ENCODE results near the gene IFITM10. TPM values are rescaled to one million over a fixed set of nuclear protein-coding genes. Genes with fewer than 3 reads are reported as not detected.

The IFITM10 gene
- under 1 TPM in 1 of 2 experiments, not detected in 1; 0.21 TPM for total RNA-seq

GRCh38 chr11:1750481-1750839 is at the start of gene IFITM10:
Gene IFITM10 (minus strand): TSS chr11:1750595. CDS start chr11:1750442, 153 bp downstream.
- ChIA-PET CTCF (no interaction called here), POLR2A (no interaction called here)
- peaks cover 28% of the 10 kb centered on the region for H3K4me1 Mint-ChIP-seq
- H3K27me3 Mint-ChIP-seq: peaks cover 14% of the 10 kb centered on the region
- H3K36me3 Mint-ChIP-seq (ENCODE audit: low read depth): peaks cover 2% of the 10 kb centered on the region
- H3K4me3 Mint-ChIP-seq: peak within 1 kb of the TSS; percentile 23
- intact Hi-C loops (cut with DNase I, micrococcal nuclease): no loop called here
- H3K9me3 Mint-ChIP-seq (ENCODE audit: low read depth): peaks cover 4% of the 10 kb centered on the region
- ATAC-seq (no peak), DNase-seq (no peak)
- H3K27ac Mint-ChIP-seq: no peak within 1 kb of the TSS

- H3K4me1 Mint-ChIP-seq: peaks cover 1% of the 10 kb centered on the region
- no peak overlapping the region for H3K27ac Mint-ChIP-seq
- no peak overlapping the region for H3K4me3 Mint-ChIP-seq
- intact Hi-C loops (cut with DNase I, micrococcal nuclease): no loop called here
- H3K9me3 Mint-ChIP-seq (ENCODE audit: low read depth): no peaks in the 10 kb centered on the region
- DNase-seq (no peak), ATAC-seq (no peak)
- ChIA-PET CTCF (interaction anchor here (0.6 to 1.2 kb wide), 2 partner anchors 26 to 103 kb away, joined by 3 to 5 read pairs; no protein-coding TSS in a partner anchor), POLR2A (no interaction called here)
- no peaks in the 10 kb centered on the region for H3K36me3 Mint-ChIP-seq (ENCODE audit: low read depth)
- H3K27me3 Mint-ChIP-seq: peaks cover 10% of the 10 kb centered on the region
These were observed 47.2 kb upstream of the IFITM10 start for GRCh38 chr11:1797391-1798125.

- intact Hi-C loops (cut with DNase I, micrococcal nuclease): no loop called here
- DNase-seq (no peak), ATAC-seq (no peak)
- CTCF ChIA-PET: interaction anchor here (0.5 to 1.0 kb wide), 3 partner anchors 23 to 146 kb away, joined by 3 read pairs; no protein-coding TSS in a partner anchor
- Mint-ChIP-seq H3K36me3 (ENCODE audit: low read depth) (no peaks in the 10 kb centered on the region), H3K4me1 (peaks cover 4% of the 10 kb centered on the region), H3K9me3 (ENCODE audit: low read depth) (no peaks in the 10 kb centered on the region), H3K27ac (no peak overlapping the region), H3K4me3 (no peak overlapping the region), H3K27me3 (peaks cover 9% of the 10 kb centered on the region)
- POLR2A ChIA-PET: no interaction called here
These were observed 46.1 kb upstream of the IFITM10 start for GRCh38 chr11:1796413-1797011.

DNA sequence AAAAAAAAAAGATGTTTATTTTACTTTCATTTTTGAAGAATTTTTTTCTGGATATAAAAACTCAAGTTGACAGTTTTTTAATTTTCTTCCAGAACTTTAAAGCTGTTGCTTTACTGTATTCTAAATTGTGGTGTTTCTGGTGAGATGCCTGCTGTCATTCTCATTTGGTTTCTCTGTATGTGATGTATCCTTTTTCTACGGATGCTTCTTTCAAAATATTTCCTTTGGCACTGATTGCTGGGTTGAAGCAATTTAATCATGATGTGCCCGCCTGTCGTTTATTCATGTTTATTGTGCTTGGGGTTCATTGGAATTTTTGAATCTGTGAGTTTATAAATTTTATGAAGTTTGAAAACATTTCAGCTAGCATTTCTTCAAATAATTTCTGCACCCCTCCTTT is 42.7 kb upstream of the IFITM10 start:
- Mint-ChIP-seq H3K27me3 (peaks cover 9% of the 10 kb centered on the region), H3K36me3 (ENCODE audit: low read depth) (no peaks in the 10 kb centered on the region), H3K4me3 (no peak overlapping the region), H3K9me3 (ENCODE audit: low read depth) (no peaks in the 10 kb centered on the region), H3K4me1 (peaks cover 4% of the 10 kb centered on the region), H3K27ac (no peak overlapping the region)
- DNase-seq (no peak), ATAC-seq (no peak)
- POLR2A ChIA-PET: no interaction called here
- intact Hi-C loops (cut with DNase I, micrococcal nuclease): no loop called here
- CTCF ChIA-PET: interaction anchor here (0.6 to 1.0 kb wide), 3 partner anchors 31 to 40 kb away, joined by 3 to 4 read pairs (median 3); no protein-coding TSS in a partner anchor

- ATAC-seq (no peak), DNase-seq (no peak)
- no peak overlapping the region for H3K27ac Mint-ChIP-seq
- H3K27me3 Mint-ChIP-seq: peaks cover 9% of the 10 kb centered on the region
- intact Hi-C loops (cut with DNase I, micrococcal nuclease): no loop called here
- H3K9me3 Mint-ChIP-seq (ENCODE audit: low read depth): no peaks in the 10 kb centered on the region
- POLR2A ChIA-PET: no interaction called here
- H3K4me3 Mint-ChIP-seq: no peak overlapping the region
- no peaks in the 10 kb centered on the region for H3K36me3 Mint-ChIP-seq (ENCODE audit: low read depth)
- peaks cover 4% of the 10 kb centered on the region for H3K4me1 Mint-ChIP-seq
- CTCF ChIA-PET: interaction anchor here (0.9 to 1.0 kb wide), 2 partner anchors 18 to 41 kb away, joined by 3 read pairs; no protein-coding TSS in a partner anchor
These were observed 42.1 kb upstream of the IFITM10 start for GRCh38 chr11:1792461-1792860.

DNA sequence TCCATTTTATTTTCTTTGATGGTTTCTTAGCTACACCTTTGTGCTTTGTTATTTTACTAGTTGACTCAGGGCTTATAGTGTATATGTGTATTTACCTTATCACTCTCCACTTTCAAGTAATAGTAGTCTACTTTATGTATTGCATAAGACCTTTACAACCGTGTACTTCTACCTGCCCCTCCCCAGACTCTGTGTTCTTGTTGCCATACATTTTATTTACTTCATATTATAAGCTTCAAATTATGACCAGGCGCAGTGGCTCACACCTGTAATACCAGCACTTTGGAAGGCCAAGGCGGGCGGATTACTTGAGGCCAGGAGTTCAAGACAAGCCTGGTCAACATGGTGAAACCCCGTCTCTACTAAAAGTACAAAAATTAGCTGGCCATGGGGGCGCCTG is 41.5 kb upstream of the IFITM10 start:
- no peaks in the 10 kb centered on the region for H3K9me3 Mint-ChIP-seq (ENCODE audit: low read depth)
- CTCF ChIA-PET: interaction anchor here (0.6 to 1.0 kb wide), 3 partner anchors 18 to 101 kb away, joined by 3 read pairs; no protein-coding TSS in a partner anchor

DNA sequence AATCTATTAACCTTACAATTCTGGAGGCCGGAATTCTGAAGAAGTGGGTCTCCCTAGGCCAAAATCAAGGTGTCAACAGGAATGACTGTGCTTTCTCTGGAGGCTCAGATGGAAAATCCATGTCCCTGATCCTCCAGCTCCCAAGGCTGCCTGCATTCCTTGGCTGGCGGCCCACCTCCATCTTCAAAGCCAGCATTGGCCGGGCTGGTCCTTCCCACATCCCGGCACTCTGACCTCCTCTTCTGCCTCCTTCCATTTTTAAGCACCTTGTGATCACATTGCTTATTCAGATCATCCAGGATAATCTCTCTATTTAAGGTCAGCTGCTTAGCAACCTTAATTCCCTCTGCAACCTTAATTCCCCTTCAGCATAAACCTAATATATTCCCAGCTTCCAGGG is 36.1 kb upstream of the IFITM10 start:
- no peaks in the 10 kb centered on the region for H3K4me1 Mint-ChIP-seq
- POLR2A ChIA-PET: no interaction called here
- CTCF ChIA-PET: interaction anchor here (0.8 kb wide), 1 partner anchor 366 kb away, joined by 3 read pairs; no protein-coding TSS in a partner anchor

More for the DNA sequence above, 41.5 kb upstream of the IFITM10 start:
- Mint-ChIP-seq H3K27ac (no peak overlapping the region), H3K4me3 (no peak overlapping the region), H3K4me1 (peaks cover 4% of the 10 kb centered on the region), H3K36me3 (ENCODE audit: low read depth) (no peaks in the 10 kb centered on the region), H3K27me3 (peaks cover 8% of the 10 kb centered on the region)
- intact Hi-C loops (cut with DNase I, micrococcal nuclease): no loop called here
- POLR2A ChIA-PET: no interaction called here
- ATAC-seq (no peak), DNase-seq (no peak)

GRCh38 chr11:1785749-1786413 is 35.5 kb upstream of the IFITM10 start:
- no peak for ATAC-seq
- no peaks in the 10 kb centered on the region for H3K36me3 Mint-ChIP-seq (ENCODE audit: low read depth)
- ChIA-PET CTCF (interaction anchor here (1.3 kb wide), 1 partner anchor 92 kb away, joined by 5 read pairs; no protein-coding TSS in a partner anchor), POLR2A (no interaction called here)
- no peaks in the 10 kb centered on the region for H3K9me3 Mint-ChIP-seq (ENCODE audit: low read depth)
- intact Hi-C loops (cut with DNase I, micrococcal nuclease): no loop called here
- no peak overlapping the region for H3K27ac Mint-ChIP-seq
- no peaks in the 10 kb centered on the region for H3K27me3 Mint-ChIP-seq
- H3K4me1 Mint-ChIP-seq: no peaks in the 10 kb centered on the region
- H3K4me3 Mint-ChIP-seq: no peak overlapping the region
- no peak for DNase-seq

More for the DNA sequence above, 36.1 kb upstream of the IFITM10 start:
- H3K36me3 Mint-ChIP-seq (ENCODE audit: low read depth): no peaks in the 10 kb centered on the region
- no peak for ATAC-seq
- intact Hi-C loops (cut with DNase I, micrococcal nuclease): no loop called here
- DNase-seq: no peak
- H3K27ac Mint-ChIP-seq: no peak overlapping the region
- no peak overlapping the region for H3K4me3 Mint-ChIP-seq
- H3K27me3 Mint-ChIP-seq: no peaks in the 10 kb centered on the region
- no peaks in the 10 kb centered on the region for H3K9me3 Mint-ChIP-seq (ENCODE audit: low read depth)

DNA sequence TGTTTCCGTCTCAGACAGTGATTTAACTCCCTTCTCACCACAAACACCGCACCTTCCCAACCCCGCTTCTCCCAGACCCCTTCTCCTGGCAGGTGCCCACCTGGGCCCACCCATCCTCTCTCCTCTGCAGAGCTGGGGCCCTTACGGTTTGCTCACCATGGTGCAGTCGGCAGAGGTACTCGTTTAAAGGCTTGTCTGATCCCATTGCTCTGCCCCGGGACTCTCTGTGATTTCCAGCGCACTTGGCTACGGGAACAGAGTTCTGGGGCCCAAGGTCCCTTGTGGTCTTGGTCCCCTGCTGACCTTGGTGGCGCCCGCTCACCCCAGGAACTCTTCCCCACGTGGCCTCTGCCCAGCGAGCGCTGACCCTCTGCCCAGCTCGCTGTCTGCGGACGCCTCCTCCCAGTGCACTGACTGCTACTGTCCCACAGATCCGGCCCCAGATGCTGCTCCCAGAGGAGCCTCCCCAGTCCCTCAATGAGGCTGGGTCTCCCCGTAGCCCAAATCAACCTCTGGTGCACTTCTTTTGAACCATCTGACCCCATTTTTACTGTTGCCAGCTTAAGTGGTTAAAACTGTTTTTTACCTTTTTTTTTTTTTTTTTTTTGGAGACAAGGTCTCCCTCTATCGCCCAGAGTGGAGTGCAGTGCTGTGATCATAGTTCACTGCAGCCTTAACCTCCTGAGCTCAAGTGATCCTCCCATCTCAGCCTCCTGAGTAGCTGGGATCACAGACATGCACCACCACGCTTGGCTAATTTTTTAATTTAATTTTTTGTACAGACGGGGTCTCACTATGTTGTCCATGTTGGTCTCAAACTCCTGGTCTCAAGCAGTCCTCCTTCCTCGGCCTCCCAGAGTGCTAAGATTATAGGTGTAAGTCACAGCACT is 34.6 kb upstream of the IFITM10 start:
- no peak overlapping the region for H3K4me3 Mint-ChIP-seq
- intact Hi-C loops (cut with DNase I, micrococcal nuclease): no loop called here
- H3K27me3 Mint-ChIP-seq: no peaks in the 10 kb centered on the region
- H3K36me3 Mint-ChIP-seq (ENCODE audit: low read depth): no peaks in the 10 kb centered on the region
- CTCF ChIA-PET: interaction anchor here (1.3 kb wide), 1 partner anchor 91 kb away, joined by 5 read pairs; no protein-coding TSS in a partner anchor
- POLR2A ChIA-PET: no interaction called here
- H3K27ac Mint-ChIP-seq: no peak overlapping the region
- ATAC-seq (no peak), DNase-seq (no peak)
- no peaks in the 10 kb centered on the region for H3K9me3 Mint-ChIP-seq (ENCODE audit: low read depth)
- H3K4me1 Mint-ChIP-seq: no peaks in the 10 kb centered on the region

DNA sequence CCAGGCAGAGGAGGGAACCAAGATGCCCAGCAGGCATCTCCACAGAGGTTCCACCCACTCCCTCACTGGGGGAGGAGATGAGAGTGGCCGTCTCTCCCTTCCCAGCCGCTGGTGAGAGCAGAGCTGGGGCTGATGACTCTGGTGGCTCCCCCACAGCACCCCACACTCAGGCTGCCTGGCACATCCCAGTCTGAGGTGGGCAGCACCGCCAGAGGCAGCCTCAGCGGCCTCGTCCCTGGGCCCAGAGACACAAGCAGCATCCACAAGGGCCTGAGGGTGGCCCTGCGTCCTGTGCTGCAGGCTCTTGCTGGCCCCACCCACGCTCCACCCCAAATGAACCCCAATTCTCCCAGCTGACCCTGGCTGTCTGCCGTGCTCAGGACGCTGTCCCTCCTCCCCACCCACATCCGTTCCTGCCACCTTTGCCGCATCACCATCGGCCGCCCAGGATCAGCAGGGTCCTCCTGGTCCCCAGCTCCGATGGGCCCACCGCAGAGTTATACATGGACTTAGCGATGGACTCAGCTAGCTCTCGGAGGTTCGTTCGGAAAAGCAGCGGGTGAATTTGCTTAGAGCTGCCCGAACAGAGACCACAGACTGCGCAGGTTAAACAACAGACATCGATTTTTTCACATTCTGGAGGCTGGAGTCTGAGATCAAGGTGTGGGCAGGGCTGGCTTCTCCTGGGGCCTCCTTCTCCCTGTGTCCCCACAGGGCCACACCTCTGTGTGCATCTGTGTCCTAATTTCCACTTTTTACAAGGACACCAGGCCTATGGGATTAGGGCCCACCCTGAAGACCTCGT is 33.5 kb upstream of the IFITM10 start:
- Mint-ChIP-seq H3K27me3 (no peaks in the 10 kb centered on the region), H3K4me1 (no peaks in the 10 kb centered on the region), H3K36me3 (ENCODE audit: low read depth) (no peaks in the 10 kb centered on the region), H3K4me3 (no peak overlapping the region), H3K9me3 (ENCODE audit: low read depth) (no peaks in the 10 kb centered on the region), H3K27ac (no peak overlapping the region)
- intact Hi-C loops (cut with DNase I, micrococcal nuclease): no loop called here
- no peak for ATAC-seq
- ChIA-PET POLR2A (no interaction called here), CTCF (interaction anchor here (0.6 to 1.2 kb wide), 2 partner anchors 90 to 113 kb away, joined by 3 to 5 read pairs; no protein-coding TSS in a partner anchor)
- no peak for DNase-seq

Data from activated CD4-positive, alpha-beta T cell treated with anti-CD3 and anti-CD28 coated beads for 36 hours (primary cell).